HCT116 (cell line): ENCODE results near the gene CACNA1C. TPM values are rescaled to one million over a fixed set of nuclear protein-coding genes. Genes with fewer than 3 reads are reported as not detected.

Source experiments
- ATAC-seq: fragments of 200-7000 bp; cut with Tn5 transposase; 2 replicates; pipeline ENCODE4 v1.9.1; 2020; ENCODE audit warnings: mild to moderate bottlenecking, moderate library complexity
- BruUV-seq: library from RNA; stranded (reverse); fragments of 400-500 nt; replicated peaks from 2 replicates; lab custom pipeline; 2021; lab: Mats Ljungman, UMichigan
- CTCF ChIA-PET: fragments of 300-600 bp; sonication (Branson Sonifier 250); formaldehyde crosslinking; loops from one replicate; lab custom pipeline; 2021; ENCODE audit warnings: antibody characterized with exemption; lab: Charles Lee
- POLR2A ChIA-PET: fragments of 300-600, 350-600 bp; sonication (Branson Sonifier 250); formaldehyde crosslinking; loops from one replicate; lab custom pipeline; 2021; ENCODE audit warnings: antibody characterized with exemption; lab: Charles Lee
- RAD21 ChIA-PET, 2 experiments: fragments of 300-600 bp; sonication (Branson Sonifier 250); formaldehyde crosslinking; loops; one replicate each; lab custom pipeline; 2023; ENCODE audit warnings: low total read pairs in 2 of 2; ENCODE audit not compliant: uncharacterized antibody in 2 of 2, unreplicated experiment in 2 of 2, low non-redundant PET in 1 of 2; lab: Charles Lee
- DNase-seq: peaks from one replicate; pipeline ENCODE4 v3.0.0-alpha.2; 2010; ENCODE audit warnings: low read depth, low spot score
- H2AFZ ChIP-seq: fragments of 200-600 bp; shearing (Covaris generic), sonication (generic); 2 replicates; pipeline ENCODE4 v1.6.1; 2017; ENCODE audit warnings: low read depth, mixed run types, mixed read lengths, antibody characterized with exemption, low read length; ENCODE audit not compliant: poor library complexity, severe bottlenecking
- H3K27ac ChIP-seq: 2 replicates; pipeline ENCODE4 v1.5.1; 2012; ENCODE audit warnings: low read depth, low read length
- H3K27me3 ChIP-seq: fragments of 200-600 bp; sonication (generic); 2 replicates; pipeline ENCODE4 v1.6.1; 2016; ENCODE audit warnings: mixed run types, low read length, mixed read lengths; ENCODE audit not compliant: insufficient read depth
- H3K36me3 ChIP-seq, 2 experiments: fragments of 200-500 bp in 1 of 2; fragments of 200-600 bp in 1 of 2; sonication (Bioruptor generic) in 1 of 2; sonication (generic) in 1 of 2; 2 replicates each; pipeline versions ENCODE4 v1.5.1 to v1.6.1; 2014 to 2016; ENCODE audit warnings: low read length in 2 of 2, inconsistent platforms in 1 of 2, mixed read lengths in 1 of 2, mixed run types in 1 of 2; ENCODE audit not compliant: insufficient read depth in 2 of 2, control insufficient read depth in 1 of 2
- H3K4me1 ChIP-seq, 2 experiments: fragments of 200-600 bp in 1 of 2; sonication (generic) in 1 of 2; 2 replicates each; pipeline versions ENCODE4 v1.5.1 to v1.6.1; 2012 to 2017; ENCODE audit warnings: low read length in 2 of 2, inconsistent platforms in 1 of 2, mild to moderate bottlenecking in 1 of 2, mixed read lengths in 1 of 2, mixed run types in 1 of 2, moderate library complexity in 1 of 2; ENCODE audit not compliant: insufficient read depth in 2 of 2, control insufficient read depth in 1 of 2
- H3K4me2 ChIP-seq: fragments of 200-600 bp; sonication (generic); 2 replicates; pipeline ENCODE4 v1.6.1; 2017; ENCODE audit warnings: mixed run types, low read length, mixed read lengths
- H3K4me3 ChIP-seq, 2 experiments: fragments of 200-600 bp in 1 of 2; sonication (generic) in 1 of 2; replicated peaks in 1 of 2; 2 replicates each; pipeline ENCODE4 v1.5.1; 2011 to 2016; ENCODE audit warnings: low read length in 2 of 2, control low read depth in 1 of 2, low read depth in 1 of 2, mild to moderate bottlenecking in 1 of 2, mixed read lengths in 1 of 2, mixed run types in 1 of 2
- H3K79me2 ChIP-seq: fragments of 200-600 bp; sonication (generic); 2 replicates; pipeline ENCODE4 v1.6.1; 2017; ENCODE audit warnings: mild to moderate bottlenecking, mixed run types, low read length, moderate library complexity, mixed read lengths; ENCODE audit not compliant: insufficient read depth
- H3K9ac ChIP-seq: fragments of 200-600 bp; sonication (generic); 2 replicates; pipeline ENCODE4 v1.6.1; 2016; ENCODE audit warnings: low read length, mixed read lengths
- H3K9me2 ChIP-seq: fragments of 200-600 bp; sonication (generic), shearing (Covaris generic); 2 replicates; pipeline ENCODE4 v1.6.1; 2017; ENCODE audit warnings: mixed run types, mild to moderate bottlenecking, moderate library complexity; ENCODE audit not compliant: insufficient read depth
- H3K9me3 ChIP-seq, 2 experiments: fragments of 200-500 bp in 1 of 2; fragments of 200-600 bp in 1 of 2; sonication (Bioruptor generic) in 1 of 2; sonication (generic) in 1 of 2; 2 replicates each; pipeline ENCODE4 v1.6.1; 2014 to 2017; ENCODE audit warnings: low read length in 2 of 2, mixed read lengths in 2 of 2, inconsistent platforms in 1 of 2, low read depth in 1 of 2, mild to moderate bottlenecking in 1 of 2, mixed run types in 1 of 2, moderate library complexity in 1 of 2; ENCODE audit not compliant: control insufficient read depth in 1 of 2, insufficient read depth in 1 of 2
- H4K20me1 ChIP-seq: fragments of 200-600 bp; sonication (generic), shearing (Covaris generic); 2 replicates; pipeline ENCODE4 v1.6.1; 2017; ENCODE audit warnings: mixed run types, mild to moderate bottlenecking, moderate library complexity; ENCODE audit not compliant: insufficient read depth
- ATF3 ChIP-seq: IDR thresholded peaks from 2 replicates; pipeline ENCODE4 v1.6.1; 2012
- CEBPB ChIP-seq: IDR thresholded peaks from 2 replicates; pipeline ENCODE4 v1.6.1; 2012; ENCODE audit warnings: low read depth
- EGR1 ChIP-seq: IDR thresholded peaks from 2 replicates; pipeline ENCODE4 v1.6.1; 2012; ENCODE audit warnings: low read depth
- EZH2 ChIP-seq: fragments of 200-600 bp; sonication (generic); IDR thresholded peaks from 2 replicates; pipeline ENCODE4 v1.6.1; 2017; ENCODE audit warnings: antibody characterized with exemption, mixed run types
- EZH2phosphoT487 ChIP-seq: fragments of 200-600 bp; IDR thresholded peaks from 2 replicates; pipeline ENCODE4 v1.6.1; 2018; ENCODE audit warnings: antibody characterized with exemption, borderline replicate concordance
- FOSL1 ChIP-seq: IDR thresholded peaks from 2 replicates; pipeline ENCODE4 v1.6.1; 2012; ENCODE audit warnings: low read depth
- POLR2A ChIP-seq: IDR thresholded peaks from 2 replicates; pipeline ENCODE4 v1.7.0; 2011; ENCODE audit warnings: borderline replicate concordance; ENCODE audit not compliant: insufficient read depth, insufficient read length; ENCODE audit errors: extremely low read depth
- POLR2AphosphoS5 ChIP-seq: IDR thresholded peaks from 2 replicates; pipeline ENCODE4 v1.6.1; 2011; ENCODE audit warnings: mild to moderate bottlenecking, low read depth, low read length, moderate library complexity
- REST ChIP-seq: IDR thresholded peaks from 2 replicates; pipeline ENCODE4 v1.6.1; 2012; ENCODE audit warnings: low read depth
- SIN3A ChIP-seq: IDR thresholded peaks from 2 replicates; pipeline ENCODE4 v1.6.1; 2012; ENCODE audit warnings: low read depth
- SRF ChIP-seq: IDR thresholded peaks from 2 replicates; pipeline ENCODE4 v1.6.1; 2012; ENCODE audit warnings: low read depth
- TCF7L2 ChIP-seq: IDR thresholded peaks from 2 replicates; pipeline ENCODE4 v1.7.0; 2011; ENCODE audit warnings: borderline replicate concordance, inconsistent platforms; ENCODE audit not compliant: insufficient read depth, insufficient read length; ENCODE audit errors: extremely low read depth
- YY1 ChIP-seq: IDR thresholded peaks from 2 replicates; pipeline ENCODE4 v1.6.1; 2011; ENCODE audit warnings: low read length, low read depth, moderate library complexity, mild to moderate bottlenecking; ENCODE audit not compliant: insufficient replicate concordance; ENCODE audit errors: extremely low read depth
- ZFX ChIP-seq: fragments of 450-650 bp; IDR thresholded peaks from 2 replicates; pipeline ENCODE4 v1.6.1; 2017
- ZNF274 ChIP-seq: fragments of 200-500 bp; sonication (Bioruptor generic); IDR thresholded peaks from 2 replicates; pipeline ENCODE4 v1.6.1; 2014; ENCODE audit warnings: mild to moderate bottlenecking, low read depth, low read length, inconsistent platforms
- intact Hi-C: fragments of 100-400 bp; cut with micrococcal nuclease; formaldehyde crosslinking; loops from 2 replicates; pipeline ENCODE4 v1.10.0; 2022
- total RNA-seq: library from RNA; stranded (reverse); gene quantifications from one replicate; pipeline ENCODE4 v1.2.1, GENCODE V29; 2021; ENCODE audit not compliant: unreplicated experiment

CACNA1C gene
- total RNA-seq, 1 experiment from 2014 or later: 0.05 TPM

- RAD21 ChIA-PET: no interaction called here
- intact Hi-C loops: no loop called here
- Histone ChIP-seq H3K9me2 (no peaks in the 10 kb centered on the region), H4K20me1 (no peaks in the 10 kb centered on the region), H3K9me3 (no peaks in the 10 kb centered on the region), H2AFZ (no peak overlapping the region), H3K4me1 (peaks cover 22 to 35% of the 10 kb centered on the region in 2 experiments), H3K36me3 (no peaks in the 10 kb centered on the region), H3K27ac (no peak overlapping the region), H3K79me2 (no peaks in the 10 kb centered on the region), H3K27me3 (no peaks in the 10 kb centered on the region), H3K4me2 (no peak overlapping the region), H3K9ac (no peak overlapping the region), H3K4me3 (no peak overlapping the region)
- TF ChIP-seq TCF7L2 (no peak), ATF3 (no peak), EGR1 (no peak), SIN3A (no peak), EZH2phosphoT487 (no peak), ZFX (no peak), CEBPB (no peak), POLR2A (no peak), EZH2 (no peak), YY1 (no peak), FOSL1 (no peak)
- POLR2A ChIA-PET: no interaction called here
- ATAC-seq: no peak
- CTCF ChIA-PET: no interaction called here
- no TSS peak for BruUV-seq
- DNase-seq: no peak
These were observed 590.2 kb downstream of the CACNA1C start for GRCh38 chr12:2642896-2643425.

- ChIA-PET POLR2A (no interaction called here), CTCF (no interaction called here), RAD21 (no interaction called here)
- no peaks in the 10 kb centered on the region for H4K20me1 ChIP-seq
- H3K36me3 ChIP-seq: no peaks in the 10 kb centered on the region
- peaks cover 22 to 35% of the 10 kb centered on the region in 2 experiments for H3K4me1 ChIP-seq
- no peaks in the 10 kb centered on the region for H3K79me2 ChIP-seq
- no peaks in the 10 kb centered on the region for H3K27me3 ChIP-seq
- no TSS peak for BruUV-seq
- DNase-seq: no peak
- no peaks in the 10 kb centered on the region for H3K9me3 ChIP-seq
- intact Hi-C loops: no loop called here
- ATAC-seq: no peak
- no peak overlapping the region for H2AFZ ChIP-seq
- H3K4me3 ChIP-seq: no peak overlapping the region
- H3K9ac ChIP-seq: no peak overlapping the region
- no peak overlapping the region for H3K27ac ChIP-seq
- H3K4me2 ChIP-seq: no peak overlapping the region
- TF ChIP-seq FOSL1: no peak
- no peak for TF ChIP-seq POLR2AphosphoS5
- no peak for TF ChIP-seq REST
- no peak for TF ChIP-seq ZNF274
- no peak for TF ChIP-seq TCF7L2
- TF ChIP-seq CEBPB: no peak
- no peak for TF ChIP-seq SRF
- no peak for TF ChIP-seq POLR2A
- TF ChIP-seq ATF3: no peak
- no peak for TF ChIP-seq SIN3A
- H3K9me2 ChIP-seq: no peaks in the 10 kb centered on the region
These were observed 590.9 kb downstream of the CACNA1C start for GRCh38 chr12:2643576-2644135.
